HepG2 (cell line): ENCODE data around the gene KDM8.

Experiments used
- GTF2F1 ChIP-seq: fragments of 150-350 bp; IDR thresholded peaks from 2 replicates; pipeline ENCODE4 v1.6.1; 2014; ENCODE audit warnings: low read length
- RAD21 ChIP-seq: fragments of 450-650 bp; formaldehyde crosslinking; IDR thresholded peaks from 2 replicates; pipeline ENCODE4 v1.5.0; 2020; ENCODE audit warnings: mild to moderate bottlenecking
- SMC3 ChIP-seq: IDR thresholded peaks from 2 replicates; pipeline ENCODE4 v1.6.1; 2011; ENCODE audit warnings: low read length, improper control_type of control experiment
- U2AF1 ChIP-seq: fragments of 200-400 bp; formaldehyde crosslinking; optimal IDR thresholded peaks from 2 replicates; pipeline ENCODE3; 2017; ENCODE audit warnings: mild to moderate bottlenecking, low read depth, low read length
- TF ChIP-seq, protein P1 (sequence below): IDR thresholded peaks from 2 replicates; pipeline ENCODE4 v1.6.1; 2016; ENCODE audit warnings: missing compliant biosample characterization, missing genetic modification reagents, borderline replicate concordance
- TF ChIP-seq, protein P2 (sequence below): sonication (generic); formaldehyde crosslinking; conservative IDR thresholded peaks from 2 replicates; pipeline ENCODE4 v1.4.0; 2020; ENCODE audit warnings: missing genetic modification reagents

DNA sequence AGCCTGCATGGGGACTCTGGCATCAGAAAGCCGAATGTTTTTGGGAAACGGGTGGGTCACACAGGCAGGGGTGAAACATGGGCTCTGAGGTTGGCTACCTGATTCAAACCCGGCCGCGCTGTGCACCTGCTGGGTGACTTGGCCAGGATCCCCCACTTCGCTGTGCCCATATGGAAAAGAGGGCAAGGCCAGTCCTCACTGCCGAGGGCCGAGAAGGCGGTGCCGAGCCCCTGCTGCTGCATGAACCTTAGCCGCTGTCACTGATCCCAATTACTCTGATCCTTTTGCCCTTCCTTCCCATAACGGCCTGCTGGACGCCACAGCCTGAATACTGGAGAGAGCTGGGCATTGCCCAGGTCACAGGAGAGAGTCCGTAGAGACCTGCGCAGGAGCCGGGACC, 17.7 kb downstream of the KDM8 start:
- TF ChIP-seq, protein P1, sequence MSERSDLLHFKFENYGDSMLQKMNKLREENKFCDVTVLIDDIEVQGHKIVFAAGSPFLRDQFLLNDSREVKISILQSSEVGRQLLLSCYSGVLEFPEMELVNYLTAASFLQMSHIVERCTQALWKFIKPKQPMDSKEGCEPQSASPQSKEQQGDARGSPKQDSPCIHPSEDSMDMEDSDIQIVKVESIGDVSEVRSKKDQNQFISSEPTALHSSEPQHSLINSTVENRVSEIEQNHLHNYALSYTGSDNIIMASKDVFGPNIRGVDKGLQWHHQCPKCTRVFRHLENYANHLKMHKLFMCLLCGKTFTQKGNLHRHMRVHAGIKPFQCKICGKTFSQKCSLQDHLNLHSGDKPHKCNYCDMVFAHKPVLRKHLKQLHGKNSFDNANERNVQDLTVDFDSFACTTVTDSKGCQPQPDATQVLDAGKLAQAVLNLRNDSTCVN (CRISPR knock-in tag): no peak
- TF ChIP-seq U2AF1 (no peak), RAD21 (CRISPR knock-in tag) (no peak), SMC3 (no peak), GTF2F1 (no peak)
- TF ChIP-seq, protein P2, sequence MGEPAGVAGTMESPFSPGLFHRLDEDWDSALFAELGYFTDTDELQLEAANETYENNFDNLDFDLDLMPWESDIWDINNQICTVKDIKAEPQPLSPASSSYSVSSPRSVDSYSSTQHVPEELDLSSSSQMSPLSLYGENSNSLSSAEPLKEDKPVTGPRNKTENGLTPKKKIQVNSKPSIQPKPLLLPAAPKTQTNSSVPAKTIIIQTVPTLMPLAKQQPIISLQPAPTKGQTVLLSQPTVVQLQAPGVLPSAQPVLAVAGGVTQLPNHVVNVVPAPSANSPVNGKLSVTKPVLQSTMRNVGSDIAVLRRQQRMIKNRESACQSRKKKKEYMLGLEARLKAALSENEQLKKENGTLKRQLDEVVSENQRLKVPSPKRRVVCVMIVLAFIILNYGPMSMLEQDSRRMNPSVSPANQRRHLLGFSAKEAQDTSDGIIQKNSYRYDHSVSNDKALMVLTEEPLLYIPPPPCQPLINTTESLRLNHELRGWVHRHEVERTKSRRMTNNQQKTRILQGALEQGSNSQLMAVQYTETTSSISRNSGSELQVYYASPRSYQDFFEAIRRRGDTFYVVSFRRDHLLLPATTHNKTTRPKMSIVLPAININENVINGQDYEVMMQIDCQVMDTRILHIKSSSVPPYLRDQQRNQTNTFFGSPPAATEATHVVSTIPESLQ: no peak
